ENCODE results near the gene MLC1.

DNA sequence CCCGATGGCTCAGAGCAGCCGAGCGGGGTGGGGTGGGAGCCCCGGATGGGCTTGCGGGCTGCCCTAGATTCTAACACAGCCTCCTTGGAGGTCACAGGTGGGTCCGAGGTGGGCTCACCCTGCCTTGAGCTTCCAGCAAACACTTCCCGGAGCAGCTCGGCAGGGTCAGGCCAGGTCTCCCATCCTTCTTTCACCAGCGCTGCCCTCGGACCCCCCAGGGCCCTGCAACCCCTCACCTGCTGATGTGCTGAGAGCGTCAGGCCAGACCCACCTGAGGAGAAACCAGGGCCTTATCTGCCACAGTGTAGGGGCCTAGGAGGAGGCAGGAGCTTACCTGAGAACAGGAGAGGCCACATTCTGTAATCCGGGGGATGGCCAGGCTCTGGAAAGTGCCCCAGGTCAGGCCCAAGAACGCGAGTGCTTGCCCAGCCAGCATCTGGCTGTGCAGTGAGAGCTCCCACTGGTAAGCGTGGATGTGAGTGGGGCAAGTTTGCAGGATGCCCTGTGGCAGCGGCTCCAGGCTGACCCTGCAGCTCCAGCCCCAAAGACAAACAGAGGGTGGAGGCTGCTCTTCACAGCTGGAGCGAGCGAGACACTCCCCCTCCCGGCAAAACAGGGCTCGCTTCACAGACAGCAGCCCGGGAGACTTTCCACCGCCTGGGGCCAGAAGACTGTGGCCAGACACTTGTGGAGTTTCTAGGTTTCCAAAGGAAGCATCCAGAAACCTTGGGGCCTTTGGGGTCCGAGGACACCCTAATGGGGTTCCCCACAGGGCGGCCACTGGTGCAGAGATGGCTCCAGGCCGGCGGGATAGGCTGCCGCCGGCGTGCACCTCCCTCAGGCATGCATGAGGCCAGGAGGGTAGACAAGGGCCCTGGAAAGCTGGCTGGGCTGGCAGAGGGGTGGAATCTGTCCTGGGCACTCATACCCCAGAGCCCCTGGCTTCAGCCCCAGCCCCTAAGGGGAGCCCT, 72.7 kb downstream of the MLC1 start, which contains the start of gene IL17REL:
- TF ChIP-seq, protein P1, sequence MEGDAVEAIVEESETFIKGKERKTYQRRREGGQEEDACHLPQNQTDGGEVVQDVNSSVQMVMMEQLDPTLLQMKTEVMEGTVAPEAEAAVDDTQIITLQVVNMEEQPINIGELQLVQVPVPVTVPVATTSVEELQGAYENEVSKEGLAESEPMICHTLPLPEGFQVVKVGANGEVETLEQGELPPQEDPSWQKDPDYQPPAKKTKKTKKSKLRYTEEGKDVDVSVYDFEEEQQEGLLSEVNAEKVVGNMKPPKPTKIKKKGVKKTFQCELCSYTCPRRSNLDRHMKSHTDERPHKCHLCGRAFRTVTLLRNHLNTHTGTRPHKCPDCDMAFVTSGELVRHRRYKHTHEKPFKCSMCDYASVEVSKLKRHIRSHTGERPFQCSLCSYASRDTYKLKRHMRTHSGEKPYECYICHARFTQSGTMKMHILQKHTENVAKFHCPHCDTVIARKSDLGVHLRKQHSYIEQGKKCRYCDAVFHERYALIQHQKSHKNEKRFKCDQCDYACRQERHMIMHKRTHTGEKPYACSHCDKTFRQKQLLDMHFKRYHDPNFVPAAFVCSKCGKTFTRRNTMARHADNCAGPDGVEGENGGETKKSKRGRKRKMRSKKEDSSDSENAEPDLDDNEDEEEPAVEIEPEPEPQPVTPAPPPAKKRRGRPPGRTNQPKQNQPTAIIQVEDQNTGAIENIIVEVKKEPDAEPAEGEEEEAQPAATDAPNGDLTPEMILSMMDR (IDR thresholded peaks at IDR 0.05) = no peak
- no peak for TF ChIP-seq POLR2A (IDR thresholded peaks at IDR 0.05)

All from body of pancreas (tissue), 4 donors.